KOPT-K1 (cell line): ENCODE measurements around the gene CHI3L2.
"Not testable (repeated sequence)": the region's sequence is repeated elsewhere in the genome, so short reads cannot be mapped to it uniquely, and the experiment has no call there.

Experiments used
- H3K27ac ChIP-seq: fragments of 200-600 bp; sonication (generic); 2 replicates; pipeline ENCODE4 v1.5.1; 2016; ENCODE audit warnings: antibody characterized with exemption, mild to moderate bottlenecking, low read depth, low read length; ENCODE audit not compliant: poor library complexity, severe bottlenecking
- H3K36me3 ChIP-seq: fragments of 200-600 bp; sonication (generic); 2 replicates; pipeline ENCODE4 v1.5.1; 2017; ENCODE audit warnings: antibody characterized with exemption, mild to moderate bottlenecking, low read length, moderate library complexity; ENCODE audit not compliant: insufficient read depth
- H3K9me3 ChIP-seq: fragments of 200-600 bp; sonication (generic); 2 replicates; pipeline ENCODE4 v1.5.1; 2017; ENCODE audit warnings: antibody characterized with exemption, low read length, mild to moderate bottlenecking; ENCODE audit not compliant: insufficient read depth, poor library complexity, severe bottlenecking

Gene CHI3L2

GRCh38 chr1:111211921-111212320 lies 15.6 kb upstream of the CHI3L2 start:
- Histone ChIP-seq H3K36me3 (no peaks in the 10 kb centered on the region), H3K9me3 (no peaks in the 10 kb centered on the region), H3K27ac (peak overlapping the region; percentile 99)

DNA sequence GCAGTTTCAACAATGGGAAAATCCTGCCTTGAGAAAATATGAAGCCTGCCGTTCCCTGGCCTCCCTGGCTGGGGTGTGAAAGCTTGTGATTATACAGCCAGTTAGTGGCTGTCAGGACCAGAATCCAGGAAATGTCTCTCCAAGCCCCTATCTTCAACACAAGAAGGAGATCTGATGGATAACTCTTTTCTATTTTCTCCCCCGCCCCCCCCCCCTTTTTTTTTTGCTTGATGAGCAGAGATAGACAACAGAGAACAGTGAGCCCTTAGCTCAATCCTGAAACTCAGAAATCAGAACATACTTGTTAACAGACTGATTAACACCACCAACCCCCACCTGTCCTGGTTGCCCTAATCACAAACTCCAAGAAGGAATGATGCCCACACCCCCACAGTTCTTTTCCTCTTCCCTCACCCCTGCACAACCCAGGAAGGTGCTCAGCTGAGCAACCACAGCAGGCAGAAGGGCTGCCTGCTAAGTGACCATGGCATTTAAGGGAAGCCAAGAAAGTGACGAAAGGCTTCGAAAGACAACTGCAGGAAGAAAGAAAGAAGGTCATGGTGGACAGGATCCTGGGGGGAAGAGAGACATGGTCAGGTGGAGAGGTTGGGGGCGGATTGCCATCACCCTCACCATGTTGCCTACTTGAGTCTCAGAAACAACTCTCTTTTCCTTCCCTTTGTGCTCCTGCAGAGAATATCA lies 14.7 kb upstream of the CHI3L2 start:
- Histone ChIP-seq H3K36me3 (no peaks in the 10 kb centered on the region), H3K27ac (peak overlapping the region; percentile 99), H3K9me3 (no peaks in the 10 kb centered on the region)

DNA sequence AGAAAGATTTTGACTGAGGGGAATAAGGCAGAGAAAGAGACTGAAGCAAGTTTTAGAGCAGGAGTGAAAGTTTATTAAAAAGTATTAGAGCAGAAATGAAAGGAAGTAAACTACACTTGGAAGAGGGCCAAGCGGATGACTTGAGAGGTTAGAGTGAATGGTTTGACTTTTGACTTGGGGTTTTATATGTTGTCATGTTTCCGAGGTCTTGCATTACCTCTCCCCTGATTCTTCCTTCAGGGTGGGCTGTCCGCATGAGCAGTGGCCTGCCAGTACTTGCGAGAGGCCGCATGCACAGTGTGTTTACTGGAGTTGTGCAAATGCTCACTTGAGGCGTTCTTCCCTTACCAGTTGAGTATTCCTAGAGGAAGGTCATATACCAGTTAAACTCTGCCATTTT lies 14.1 kb upstream of the CHI3L2 start:
- H3K9me3 ChIP-seq: no peaks in the 10 kb centered on the region
- H3K27ac ChIP-seq: peak overlapping the region; percentile 99
- no peaks in the 10 kb centered on the region for H3K36me3 ChIP-seq

GRCh38 chr1:111214074-111214801 lies 13.3 kb upstream of the CHI3L2 start:
- H3K36me3 ChIP-seq: no peaks in the 10 kb centered on the region
- H3K27ac ChIP-seq: peak overlapping the region; percentile 99

GRCh38 chr1:111214884-111215283 lies 12.6 kb upstream of the CHI3L2 start:
- peak overlapping the region; percentile 99 for H3K27ac ChIP-seq

More at GRCh38 chr1:111214074-111214801, 13.3 kb upstream of the CHI3L2 start:
- H3K9me3 ChIP-seq: no peaks in the 10 kb centered on the region

GRCh38 chr1:111215285-111215684 lies 12.2 kb upstream of the CHI3L2 start:
- H3K27ac ChIP-seq: peak overlapping the region; percentile 99
- not testable (repeated sequence) for H3K36me3 ChIP-seq, H3K9me3 ChIP-seq

More at GRCh38 chr1:111214884-111215283, 12.6 kb upstream of the CHI3L2 start:
- no peaks in the 10 kb centered on the region for H3K36me3 ChIP-seq
- H3K9me3 ChIP-seq: no peaks in the 10 kb centered on the region

DNA sequence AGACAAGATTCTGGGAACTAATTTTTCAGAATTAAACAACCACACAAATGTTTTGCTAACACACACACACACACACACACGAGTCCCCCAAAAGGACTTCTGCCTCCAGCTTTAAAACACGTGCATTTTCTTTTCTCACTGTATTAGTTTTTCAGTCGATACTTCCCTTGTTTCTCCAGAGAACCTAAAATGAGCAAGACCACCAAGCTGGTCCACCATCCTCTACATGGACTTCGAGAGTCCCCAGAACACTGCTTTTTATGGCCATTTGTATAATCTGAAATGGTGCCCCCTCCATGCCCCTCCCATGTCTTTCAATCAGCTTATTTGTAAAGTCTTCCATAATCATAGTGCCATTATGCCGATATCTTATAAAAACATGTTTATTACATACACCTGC lies 10.8 kb upstream of the CHI3L2 start:
- Histone ChIP-seq H3K36me3 (no peaks in the 10 kb centered on the region), H3K9me3 (no peaks in the 10 kb centered on the region), H3K27ac (peak overlapping the region; percentile 99)

DNA sequence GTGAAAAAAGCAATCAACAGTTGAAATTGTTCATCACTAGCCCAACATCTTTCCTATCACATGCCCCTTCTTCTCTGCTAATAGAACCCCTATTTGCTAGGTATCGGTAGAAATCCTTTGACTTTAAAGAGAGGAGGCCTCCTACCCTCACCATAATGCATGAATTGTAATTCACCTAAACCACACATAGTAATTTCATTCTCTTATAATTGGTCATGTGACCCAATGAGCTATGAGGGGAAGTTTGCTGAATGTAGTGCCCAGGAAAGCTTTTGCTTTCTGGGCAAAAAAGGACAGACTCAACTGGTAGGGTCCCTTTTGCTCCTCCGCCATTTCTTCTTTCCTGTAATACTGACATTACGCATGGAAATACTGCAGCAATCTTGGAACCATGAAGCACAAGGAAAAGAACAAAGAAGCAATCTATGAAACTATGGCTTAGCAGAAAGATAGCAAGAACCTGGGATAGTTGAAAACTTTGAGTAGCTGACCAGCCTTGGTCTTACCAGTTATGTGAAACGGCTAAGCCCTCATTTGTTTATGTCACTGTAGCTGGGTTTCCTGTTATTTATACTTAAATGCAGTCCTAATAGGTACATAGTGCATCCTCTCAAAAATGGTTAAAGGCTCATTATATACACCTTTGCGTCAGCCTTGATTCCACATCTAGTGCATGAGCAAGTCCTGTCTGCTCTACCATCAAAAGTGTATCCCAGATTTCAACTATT lies 10.2 kb upstream of the CHI3L2 start:
- peak overlapping the region; percentile 99 for H3K27ac ChIP-seq
- H3K9me3 ChIP-seq: no peaks in the 10 kb centered on the region

GRCh38 chr1:111218701-111219556 lies 8.6 kb upstream of the CHI3L2 start:
- Histone ChIP-seq H3K9me3 (no peaks in the 10 kb centered on the region), H3K36me3 (no peaks in the 10 kb centered on the region), H3K27ac (peak overlapping the region; percentile 99)

More for the DNA sequence above, 10.2 kb upstream of the CHI3L2 start:
- no peaks in the 10 kb centered on the region for H3K36me3 ChIP-seq

DNA sequence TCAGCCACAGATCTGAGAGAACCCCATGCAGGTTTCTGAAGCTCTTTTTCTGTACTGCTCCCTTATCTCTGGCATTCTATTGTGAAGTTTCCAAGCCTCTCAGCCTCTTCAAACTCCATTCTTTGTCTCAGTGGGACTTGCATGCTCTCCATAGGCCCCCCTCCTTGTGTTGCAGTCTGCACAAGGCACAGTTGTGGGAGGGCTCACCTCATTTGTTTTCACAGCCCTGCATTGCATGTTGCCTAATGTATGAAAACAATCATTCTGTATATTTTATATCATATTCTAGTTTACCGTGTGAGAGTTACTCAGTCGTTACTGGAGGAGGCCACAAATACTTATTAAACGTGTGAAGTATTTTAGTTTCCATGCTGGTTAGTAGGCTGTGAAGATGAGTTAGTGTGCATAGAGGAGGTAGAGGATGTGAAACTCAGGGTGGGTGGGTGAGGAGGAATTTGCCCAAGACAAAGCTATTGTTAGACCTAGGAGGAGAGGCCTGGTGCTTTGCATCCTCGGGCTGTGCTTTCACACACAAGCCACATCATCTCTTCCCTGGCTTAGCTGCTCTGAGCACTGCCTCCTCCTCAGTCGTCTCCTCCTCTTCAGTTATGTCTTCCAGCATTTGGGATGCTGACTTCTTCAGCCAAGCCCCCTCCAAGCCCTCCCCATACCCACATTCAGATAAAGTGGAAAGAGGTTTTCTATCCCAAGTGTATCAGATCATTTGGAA lies 7.8 kb upstream of the CHI3L2 start:
- Histone ChIP-seq H3K27ac (peak overlapping the region; percentile 99), H3K9me3 (no peaks in the 10 kb centered on the region), H3K36me3 (no peaks in the 10 kb centered on the region)

DNA sequence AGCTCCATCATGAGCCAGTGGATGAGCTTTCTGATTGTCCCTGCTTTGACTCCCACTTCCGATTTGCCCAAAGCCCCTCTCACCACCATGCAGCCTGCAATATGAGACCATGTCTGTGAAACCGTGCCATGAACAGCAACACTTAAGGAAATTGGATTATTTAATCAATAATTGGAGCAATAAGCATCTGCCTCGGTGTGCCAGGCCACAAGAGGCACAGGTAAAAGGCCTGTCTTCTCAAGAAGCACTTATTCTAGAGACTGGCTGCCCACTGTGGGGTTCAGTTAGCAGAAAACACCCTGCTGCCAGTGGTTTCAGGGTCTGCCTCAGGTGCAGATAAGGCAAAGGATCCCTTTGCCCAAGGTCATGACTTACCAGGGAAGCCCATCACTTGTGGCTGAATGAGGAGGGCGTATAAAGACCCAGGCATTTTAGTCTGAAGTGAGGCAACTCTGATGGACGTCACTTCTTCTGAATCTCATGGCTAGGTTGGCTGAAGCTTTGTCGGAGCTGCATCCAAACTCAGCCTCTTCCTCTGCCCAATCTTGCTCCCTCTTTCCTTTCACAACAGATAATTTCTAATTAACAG lies 7.1 kb upstream of the CHI3L2 start:
- Histone ChIP-seq H3K27ac (peak overlapping the region; percentile 99), H3K36me3 (no peaks in the 10 kb centered on the region)

DNA sequence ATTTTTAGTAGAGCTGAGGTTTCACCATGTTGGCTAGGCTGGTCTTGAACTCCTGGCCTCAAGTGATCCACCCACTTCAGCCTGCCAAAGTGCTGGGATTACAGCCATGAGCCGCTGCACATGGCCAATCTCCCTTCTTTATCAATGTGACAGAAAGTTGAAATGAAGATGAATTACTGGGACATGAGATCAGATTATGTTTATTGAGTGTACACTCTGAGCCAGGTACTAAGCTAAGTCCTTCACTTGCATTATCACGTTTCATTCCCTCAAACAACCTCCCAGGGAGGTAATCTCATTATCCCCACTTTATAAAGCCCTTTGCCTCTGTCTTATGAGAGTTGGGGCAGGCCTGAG lies 6.3 kb upstream of the CHI3L2 start:
- Histone ChIP-seq H3K9me3 (no peaks in the 10 kb centered on the region), H3K36me3 (no peaks in the 10 kb centered on the region), H3K27ac (peak overlapping the region; percentile 99)

More for the DNA sequence above, 7.1 kb upstream of the CHI3L2 start:
- no peaks in the 10 kb centered on the region for H3K9me3 ChIP-seq

DNA sequence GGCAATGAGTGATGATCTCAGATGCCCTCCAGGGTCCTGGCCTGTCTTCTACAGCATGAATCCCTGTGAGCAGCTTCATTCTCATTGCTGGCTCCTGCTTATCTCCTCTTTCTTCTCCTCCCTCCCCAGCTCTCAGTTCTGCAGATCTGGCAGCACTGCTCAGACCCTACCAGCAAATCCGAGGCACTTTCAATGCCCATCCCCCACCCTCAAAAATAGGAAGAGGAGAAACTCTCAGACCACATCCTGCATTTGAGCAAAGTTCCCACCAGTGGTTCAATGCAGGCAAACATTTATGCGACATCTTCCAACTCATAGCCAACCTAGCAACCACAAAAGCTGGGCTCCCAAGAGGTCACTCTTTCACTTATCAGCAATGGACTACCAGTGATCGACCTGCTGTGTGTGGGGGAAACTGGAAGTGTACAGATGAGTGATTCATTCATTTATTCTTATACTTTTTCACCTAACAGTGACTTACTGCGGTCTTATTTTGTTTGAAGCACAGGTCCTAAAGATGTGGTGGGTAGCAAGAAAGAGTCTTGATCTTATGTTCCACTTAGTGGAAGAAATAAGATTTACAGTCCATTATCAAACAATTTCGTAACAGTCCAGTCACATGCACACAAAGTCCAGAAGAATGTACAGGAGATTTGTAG lies 5.8 kb upstream of the CHI3L2 start:
- H3K36me3 ChIP-seq: no peaks in the 10 kb centered on the region
- peak overlapping the region; percentile 99 for H3K27ac ChIP-seq
- H3K9me3 ChIP-seq: no peaks in the 10 kb centered on the region
